Ectodermal cell (in vitro differentiated cells): ENCODE data around the gene MDP1. TPM values are rescaled to one million over a fixed set of nuclear protein-coding genes. Genes with fewer than 3 reads are reported as not detected.

Experiments used
- H3K27ac ChIP-seq: 2 replicates; pipeline ENCODE4 v1.7.0; 2013; ENCODE audit warnings: mild to moderate bottlenecking, low read depth, low read length; ENCODE audit not compliant: insufficient read depth, poor library complexity, severe bottlenecking
- H3K27me3 ChIP-seq: 2 replicates; pipeline ENCODE4 v1.7.0; 2013; ENCODE audit warnings: mild to moderate bottlenecking, low read length; ENCODE audit not compliant: insufficient read depth, control insufficient read depth, poor library complexity, severe bottlenecking
- H3K36me3 ChIP-seq: one replicate; pipeline ENCODE4 v1.7.0; 2013; ENCODE audit warnings: low read length; ENCODE audit not compliant: control insufficient read depth, insufficient read depth
- H3K4me1 ChIP-seq: one replicate; pipeline ENCODE4 v1.7.0; 2013; ENCODE audit warnings: low read length; ENCODE audit not compliant: control insufficient read depth, insufficient read depth
- H3K4me3 ChIP-seq: 2 replicates; pipeline ENCODE4 v1.7.0; 2013; ENCODE audit warnings: low read depth, low read length, control low read depth; ENCODE audit not compliant: insufficient read depth
- H3K9me3 ChIP-seq: 2 replicates; pipeline ENCODE4 v1.7.0; 2013; ENCODE audit warnings: mild to moderate bottlenecking, low read length, moderate library complexity; ENCODE audit not compliant: control insufficient read depth
- WGBS, 2 experiments: methylation state at CpG; one replicate each; pipeline ENCODE4 v1.1.7; 2013; ENCODE audit warnings: missing lambda C conversion rate in 2 of 2; 5-methylcytosine and 5-hydroxymethylcytosine counted together
- polyA plus RNA-seq, 4 experiments: library from polyadenylated mRNA; stranded (reverse); fragments of 50-300 nt; gene quantifications; one replicate each; pipeline ENCODE4 v1.2.3, GENCODE V29; 2013

Gene MDP1
- 22.8 TPM for polyA plus RNA-seq (2013, experiment 1 of 4)
- 29.3 TPM for polyA plus RNA-seq (2013, experiment 2 of 4)
- 26.6 TPM for polyA plus RNA-seq (2013, experiment 3 of 4)
- 32.7 TPM for polyA plus RNA-seq (2013, experiment 4 of 4)

- WGBS, 2 experiments: 2% methylated on average over 40 of the region's 40 CpGs
- peaks cover 3% of the 10 kb centered on the region for H3K36me3 ChIP-seq
- H3K27me3 ChIP-seq: no peaks in the 10 kb centered on the region
- H3K9me3 ChIP-seq: no peaks in the 10 kb centered on the region
- peak within 1 kb of the TSS; percentile 65 for H3K4me3 ChIP-seq
- H3K27ac ChIP-seq: no peak within 1 kb of the TSS
- peaks cover 8% of the 10 kb centered on the region for H3K4me1 ChIP-seq
Measured at GRCh38 chr14:24215495-24216344, at the start of gene MDP1. Gene MDP1, minus strand, starts transcription at chr14:24216066. Its CDS starts 111 bp downstream, at chr14:24215955.

GRCh38 chr14:24264298-24264697 is 48.4 kb upstream of the MDP1 start:
- Histone ChIP-seq H3K36me3 (no peaks in the 10 kb centered on the region), H3K27ac (no peak overlapping the region), H3K4me3 (no peak overlapping the region), H3K27me3 (no peaks in the 10 kb centered on the region), H3K9me3 (no peaks in the 10 kb centered on the region), H3K4me1 (no peaks in the 10 kb centered on the region)
- WGBS, 2 experiments: 88 to 89% methylated on average over 6 of the region's 6 CpGs

- Histone ChIP-seq H3K36me3 (no peaks in the 10 kb centered on the region), H3K9me3 (no peaks in the 10 kb centered on the region), H3K4me1 (no peaks in the 10 kb centered on the region), H3K27me3 (no peaks in the 10 kb centered on the region), H3K27ac (no peak overlapping the region), H3K4me3 (no peak overlapping the region)
- 84 to 92% methylated on average over 6 of the region's 6 CpGs for WGBS, 2 experiments
Measured at GRCh38 chr14:24263848-24264247, 48.0 kb upstream of the MDP1 start.

GRCh38 chr14:24262821-24263733 is 47.2 kb upstream of the MDP1 start, which contains the start of gene TGM1:
Gene TGM1, minus strand, starts transcription at chr14:24263177. Its CDS starts 825 bp downstream, at chr14:24262352.
- H3K27ac ChIP-seq: no peak within 1 kb of the TSS
- no peaks in the 10 kb centered on the region for H3K4me1 ChIP-seq
- no peaks in the 10 kb centered on the region for H3K36me3 ChIP-seq
- H3K4me3 ChIP-seq: no peak within 1 kb of the TSS
- H3K9me3 ChIP-seq: no peaks in the 10 kb centered on the region
- H3K27me3 ChIP-seq: no peaks in the 10 kb centered on the region
- 82 to 84% methylated on average over 14 of the region's 14 CpGs for WGBS, 2 experiments

- Histone ChIP-seq H3K36me3 (no peaks in the 10 kb centered on the region), H3K9me3 (no peaks in the 10 kb centered on the region), H3K27me3 (no peaks in the 10 kb centered on the region), H3K27ac (no peak overlapping the region), H3K4me3 (no peak overlapping the region), H3K4me1 (no peaks in the 10 kb centered on the region)
- WGBS, 2 experiments: 92 to 93% methylated on average over 19 of the region's 19 CpGs
Measured at GRCh38 chr14:24261969-24262327, 46.1 kb upstream of the MDP1 start.

- Histone ChIP-seq H3K4me1 (no peaks in the 10 kb centered on the region), H3K36me3 (no peaks in the 10 kb centered on the region), H3K27ac (no peak overlapping the region), H3K27me3 (no peaks in the 10 kb centered on the region), H3K9me3 (no peaks in the 10 kb centered on the region), H3K4me3 (no peak overlapping the region)
- WGBS, 2 experiments: 93% methylated on average over 20 of the region's 20 CpGs
Measured at GRCh38 chr14:24261256-24261968, 45.5 kb upstream of the MDP1 start.

GRCh38 chr14:24260780-24261157 is 44.9 kb upstream of the MDP1 start:
- no peaks in the 10 kb centered on the region for H3K27me3 ChIP-seq
- no peak overlapping the region for H3K27ac ChIP-seq
- no peaks in the 10 kb centered on the region for H3K9me3 ChIP-seq
- H3K4me3 ChIP-seq: no peak overlapping the region
- H3K4me1 ChIP-seq: no peaks in the 10 kb centered on the region
- WGBS, 2 experiments: 85 to 91% methylated on average over 4 of the region's 4 CpGs
- H3K36me3 ChIP-seq: no peaks in the 10 kb centered on the region

- Histone ChIP-seq H3K27ac (no peak overlapping the region), H3K36me3 (no peaks in the 10 kb centered on the region), H3K9me3 (no peaks in the 10 kb centered on the region), H3K27me3 (no peaks in the 10 kb centered on the region), H3K4me3 (no peak overlapping the region), H3K4me1 (no peaks in the 10 kb centered on the region)
- 88 to 90% methylated on average over 16 of the region's 16 CpGs for WGBS, 2 experiments
Measured at GRCh38 chr14:24260026-24260779, 44.3 kb upstream of the MDP1 start.

- H3K27me3 ChIP-seq: no peaks in the 10 kb centered on the region
- no peaks in the 10 kb centered on the region for H3K4me1 ChIP-seq
- H3K27ac ChIP-seq: no peak overlapping the region
- 88 to 92% methylated on average over 16 of the region's 16 CpGs for WGBS, 2 experiments
- no peak overlapping the region for H3K4me3 ChIP-seq
- no peaks in the 10 kb centered on the region for H3K9me3 ChIP-seq
- H3K36me3 ChIP-seq: no peaks in the 10 kb centered on the region
Measured at GRCh38 chr14:24259282-24260025, 43.6 kb upstream of the MDP1 start.
